Natural killer cell (primary cell): ENCODE results near the gene WDR18. TPM values are rescaled to one million over a fixed set of nuclear protein-coding genes. Genes with fewer than 3 reads are reported as not detected.

ENCODE experiments used
- ATAC-seq, 3 donors: fragments of 150-1000 bp in 2 of 3; fragments of 200-7000 bp in 1 of 3; cut with Tn5 transposase; 1 replicate in 1 of 3; 2 replicates in 2 of 3; pipeline ENCODE4 v1.10.0; 2021; ENCODE audit warnings: mild to moderate bottlenecking in 2 of 3, moderate library complexity in 2 of 3
- DNase-seq, 2 donors: peaks; one replicate each; pipeline versions ENCODE4 v3.0.0 to v3.0.0-alpha.2; 2013 to 2021; ENCODE audit warnings: mixed read lengths in 1 of 2
- H3K27ac ChIP-seq: one replicate; pipeline ENCODE4 v1.5.1; 2013; ENCODE audit warnings: mild to moderate bottlenecking, low read length
- H3K27me3 ChIP-seq: one replicate; pipeline ENCODE4 v1.6.1; 2013; ENCODE audit warnings: low read length; ENCODE audit not compliant: control insufficient read depth, insufficient read depth
- H3K36me3 ChIP-seq: one replicate; pipeline ENCODE4 v1.6.1; 2013; ENCODE audit warnings: low read length; ENCODE audit not compliant: control insufficient read depth, insufficient read depth
- H3K4me1 ChIP-seq: one replicate; pipeline ENCODE4 v1.6.1; 2013; ENCODE audit warnings: low read length; ENCODE audit not compliant: control insufficient read depth, insufficient read depth
- H3K4me3 ChIP-seq: one replicate; pipeline ENCODE4 v1.5.1; 2013; ENCODE audit warnings: low read length
- H3K9me3 ChIP-seq: one replicate; pipeline ENCODE4 v1.6.1; 2013; ENCODE audit warnings: low read length; ENCODE audit not compliant: control insufficient read depth, insufficient read depth
- H3K27ac Mint-ChIP-seq, 2 donors: one replicate each; pipeline ENCODE4 v1.8.0; 2022; ENCODE audit warnings: mild to moderate bottlenecking in 2 of 2, mixed read lengths in 2 of 2, moderate library complexity in 1 of 2
- H3K27me3 Mint-ChIP-seq, 2 donors: one replicate each; pipeline ENCODE4 v1.8.0; 2022; ENCODE audit warnings: low read depth in 2 of 2, mixed read lengths in 2 of 2
- H3K36me3 Mint-ChIP-seq: one replicate; pipeline ENCODE4 v1.8.0; 2022; ENCODE audit warnings: mixed read lengths
- H3K4me1 Mint-ChIP-seq, 2 donors: one replicate each; pipeline ENCODE4 v1.8.0; 2022; ENCODE audit warnings: mixed read lengths in 2 of 2
- H3K4me3 Mint-ChIP-seq: one replicate; pipeline ENCODE4 v1.8.0; 2022; ENCODE audit warnings: mild to moderate bottlenecking, moderate library complexity, mixed read lengths
- H3K9me3 Mint-ChIP-seq, 2 donors: one replicate each; pipeline ENCODE4 v1.8.0; 2022; ENCODE audit warnings: mixed read lengths in 2 of 2
- CTCF ChIP-seq: fragments of 200-600 bp; IDR thresholded peaks from one replicate; pipeline ENCODE4 v1.8.0; 2022; ENCODE audit warnings: antibody characterized with exemption
- WGBS: methylation state at CpG from one replicate; pipeline ENCODE4 v1.1.7; 2013; ENCODE audit warnings: missing lambda C conversion rate; ENCODE audit not compliant: insufficient coverage; 5-methylcytosine and 5-hydroxymethylcytosine counted together
- intact Hi-C: fragments of 100-400 bp; cut with micrococcal nuclease; formaldehyde crosslinking; loops from one replicate; pipeline ENCODE4 v1.14.2; 2022
- total RNA-seq, 4 donors: library from RNA; stranded (reverse); fragments of 120-200 nt in 1 of 4; gene quantifications; one replicate each; pipeline versions ENCODE4 v1.2.3 to v1.2.4, GENCODE V29; 2013 to 2022

The WDR18 gene
- total RNA-seq, 3 donors from 2014 or later (not counting 1 experiment from before 2014, with no cell fraction given) = 17.5 to 25.4 (median 22.7) TPM

GRCh38 chr19:944663-945241, 39.4 kb upstream of the WDR18 start:
- H3K36me3 ChIP-seq = no peaks in the 10 kb centered on the region
- Mint-ChIP-seq H3K9me3 (no peaks in the 10 kb centered on the region), H3K27me3 (no peaks in the 10 kb centered on the region), H3K4me1 (peaks cover 14 to 16% of the 10 kb centered on the region in 2 donors), H3K27ac (no peak overlapping the region), H3K36me3 (no peaks in the 10 kb centered on the region), H3K4me3 (no peak overlapping the region)
- WGBS = 85% methylated on average over 22 of the region's 22 CpGs
- DNase-seq = no peak
- intact Hi-C loops = no loop called here
- ATAC-seq = no peak
- H3K4me3 ChIP-seq = no peak overlapping the region
- H3K27ac ChIP-seq = no peak overlapping the region
- H3K27me3 ChIP-seq = no peaks in the 10 kb centered on the region
- no peak for TF ChIP-seq CTCF
- H3K9me3 ChIP-seq = no peaks in the 10 kb centered on the region
- peaks cover 36% of the 10 kb centered on the region for H3K4me1 ChIP-seq

GRCh38 chr19:945401-946252, 38.5 kb upstream of the WDR18 start:
- H3K4me3 Mint-ChIP-seq = no peak overlapping the region
- WGBS = 93% methylated on average over 31 of the region's 37 CpGs
- H3K4me1 Mint-ChIP-seq = peaks cover 7 to 8% of the 10 kb centered on the region in 2 donors

GRCh38 chr19:947090-947706, 36.9 kb upstream of the WDR18 start:
- H3K4me3 ChIP-seq = no peak overlapping the region

More at GRCh38 chr19:945401-946252, 38.5 kb upstream of the WDR18 start:
- intact Hi-C loops = no loop called here
- no peaks in the 10 kb centered on the region for H3K9me3 ChIP-seq
- no peak overlapping the region for H3K27ac ChIP-seq
- H3K36me3 ChIP-seq = no peaks in the 10 kb centered on the region
- Mint-ChIP-seq H3K9me3 (no peaks in the 10 kb centered on the region), H3K36me3 (no peaks in the 10 kb centered on the region), H3K27ac (no peak overlapping the region), H3K27me3 (no peaks in the 10 kb centered on the region)
- DNase-seq (no peak), ATAC-seq (no peak)
- no peak for TF ChIP-seq CTCF
- peaks cover 31% of the 10 kb centered on the region for H3K4me1 ChIP-seq
- H3K4me3 ChIP-seq = no peak overlapping the region
- H3K27me3 ChIP-seq = no peaks in the 10 kb centered on the region

More at GRCh38 chr19:947090-947706, 36.9 kb upstream of the WDR18 start:
- 72% methylated on average over 30 of the region's 30 CpGs for WGBS
- Mint-ChIP-seq H3K9me3 (no peaks in the 10 kb centered on the region), H3K27me3 (no peaks in the 10 kb centered on the region), H3K4me3 (no peak overlapping the region), H3K4me1 (no peaks in the 10 kb centered on the region), H3K36me3 (no peaks in the 10 kb centered on the region), H3K27ac (no peak overlapping the region)
- H3K27ac ChIP-seq = peak overlapping the region; percentile 53
- H3K4me1 ChIP-seq = peaks cover 21% of the 10 kb centered on the region
- H3K36me3 ChIP-seq = no peaks in the 10 kb centered on the region
- no peak for TF ChIP-seq CTCF
- no peaks in the 10 kb centered on the region for H3K9me3 ChIP-seq
- ATAC-seq = no peak
- no peak for DNase-seq
- H3K27me3 ChIP-seq = no peaks in the 10 kb centered on the region
- intact Hi-C loops = no loop called here
